Osteocyte (in vitro differentiated cells): ENCODE results near the gene TRAF3. TPM values are rescaled to one million over a fixed set of nuclear protein-coding genes. Genes with fewer than 3 reads are reported as not detected.

Experiments
- DNase-seq: peaks from one replicate; pipeline ENCODE4 v3.0.0; 2021; ENCODE audit warnings: mixed read lengths; ENCODE audit not compliant: unreplicated experiment; ENCODE audit errors: extremely low spot score
- H3K27ac Mint-ChIP-seq: one replicate; pipeline ENCODE4 v1.8.0; 2021; ENCODE audit warnings: mild to moderate bottlenecking, mixed read lengths; ENCODE audit not compliant: unreplicated experiment
- H3K27me3 Mint-ChIP-seq: one replicate; pipeline ENCODE4 v1.8.0; 2021; ENCODE audit warnings: mixed read lengths; ENCODE audit not compliant: unreplicated experiment
- H3K36me3 Mint-ChIP-seq: one replicate; pipeline ENCODE4 v1.8.0; 2021; ENCODE audit warnings: mixed read lengths; ENCODE audit not compliant: unreplicated experiment
- H3K4me1 Mint-ChIP-seq: one replicate; pipeline ENCODE4 v1.8.0; 2021; ENCODE audit warnings: mixed read lengths; ENCODE audit not compliant: unreplicated experiment
- H3K4me3 Mint-ChIP-seq: one replicate; pipeline ENCODE4 v1.8.0; 2021; ENCODE audit warnings: mild to moderate bottlenecking, moderate library complexity, mixed read lengths; ENCODE audit not compliant: unreplicated experiment
- H3K9me3 Mint-ChIP-seq: one replicate; pipeline ENCODE4 v1.8.0; 2021; ENCODE audit warnings: mixed read lengths; ENCODE audit not compliant: unreplicated experiment
- CTCF ChIP-seq: fragments of 200-600 bp; sonication (generic); IDR thresholded peaks from 2 replicates; pipeline ENCODE4 v1.5.0; 2021; ENCODE audit warnings: antibody characterized with exemption, mild to moderate bottlenecking, moderate library complexity
- total RNA-seq: library from RNA; stranded (reverse); gene quantifications from 2 replicates; pipeline ENCODE4 v1.2.1, GENCODE V29; 2021

The TRAF3 gene
- total RNA-seq, 1 donor from 2014 or later: 15.9 TPM

- Mint-ChIP-seq H3K36me3 (peaks cover 47% of the 10 kb centered on the region), H3K9me3 (no peaks in the 10 kb centered on the region), H3K4me1 (no peaks in the 10 kb centered on the region), H3K27me3 (no peaks in the 10 kb centered on the region), H3K27ac (no peak overlapping the region), H3K4me3 (no peak overlapping the region)
- DNase-seq: no peak
- no peak for TF ChIP-seq CTCF
Measured at GRCh38 chr14:102943979-102944378, 166.7 kb downstream of the TRAF3 start.

GRCh38 chr14:102944448-102945330, 167.4 kb downstream of the TRAF3 start:
- no peaks in the 10 kb centered on the region for H3K27me3 Mint-ChIP-seq
- no peaks in the 10 kb centered on the region for H3K4me1 Mint-ChIP-seq
- H3K36me3 Mint-ChIP-seq: peaks cover 49% of the 10 kb centered on the region
- no peak for TF ChIP-seq CTCF
- H3K4me3 Mint-ChIP-seq: no peak overlapping the region
- no peak overlapping the region for H3K27ac Mint-ChIP-seq
- H3K9me3 Mint-ChIP-seq: no peaks in the 10 kb centered on the region
- no peak for DNase-seq

- H3K4me1 Mint-ChIP-seq: no peaks in the 10 kb centered on the region
Measured at GRCh38 chr14:102945346-102946130, 168.3 kb downstream of the TRAF3 start.

GRCh38 chr14:102947321-102948103, 170.3 kb downstream of the TRAF3 start:
- Mint-ChIP-seq H3K27ac (no peak overlapping the region), H3K4me3 (no peak overlapping the region), H3K27me3 (no peaks in the 10 kb centered on the region), H3K36me3 (peaks cover 42% of the 10 kb centered on the region), H3K4me1 (peaks cover 13% of the 10 kb centered on the region), H3K9me3 (no peaks in the 10 kb centered on the region)
- no peak for TF ChIP-seq CTCF
- DNase-seq: no peak

More at GRCh38 chr14:102945346-102946130, 168.3 kb downstream of the TRAF3 start:
- Mint-ChIP-seq H3K36me3 (peaks cover 48% of the 10 kb centered on the region), H3K4me3 (no peak overlapping the region), H3K27ac (no peak overlapping the region), H3K27me3 (no peaks in the 10 kb centered on the region), H3K9me3 (no peaks in the 10 kb centered on the region)
- TF ChIP-seq CTCF: no peak
- no peak for DNase-seq
